Peyer's patch (tissue), 4 donors: Measurements from ENCODE around the gene KNOP1. TPM values are rescaled to one million over a fixed set of nuclear protein-coding genes. Genes with fewer than 3 reads are reported as not detected.
"Not testable (repeated sequence)": the region's sequence is repeated elsewhere in the genome, so short reads cannot be mapped to it uniquely, and the experiment has no call there.

Source experiments
- DNase-seq, 3 donors: peaks; one replicate each; pipeline ENCODE4 v3.0.0-alpha.2; 2017 to 2019
- H3K27ac ChIP-seq, 4 donors: fragments of 200-600 bp; sonication (generic); one replicate each; pipeline ENCODE4 v1.5.1; 2016 to 2019
- H3K27me3 ChIP-seq, 2 donors: fragments of 200-600 bp; sonication (generic); one replicate each; pipeline ENCODE4 v1.5.1; 2019
- H3K36me3 ChIP-seq, 3 donors: fragments of 200-600 bp; sonication (generic); one replicate each; pipeline ENCODE4 v1.5.1; 2016 to 2019
- H3K4me1 ChIP-seq, 4 donors: fragments of 200-600 bp; sonication (generic); one replicate each; pipeline ENCODE4 v1.5.1; 2016 to 2019
- H3K4me3 ChIP-seq, 4 donors: fragments of 200-600 bp; sonication (generic); 1 replicate in 3 of 4; 2 replicates in 1 of 4; pipeline ENCODE4 v1.5.1; 2016 to 2019; ENCODE audit warnings: mild to moderate bottlenecking in 1 of 4
- H3K9me3 ChIP-seq, 4 donors: fragments of 200-600 bp; sonication (generic); one replicate each; pipeline ENCODE4 v1.5.1; 2016 to 2019; ENCODE audit warnings: mild to moderate bottlenecking in 1 of 4
- POLR2A ChIP-seq, 2 donors: fragments of 450-650 bp; IDR thresholded peaks; one replicate each; pipeline ENCODE4 v1.5.1; 2017; ENCODE audit warnings: antibody characterized with exemption in 2 of 2, mild to moderate bottlenecking in 2 of 2, moderate library complexity in 2 of 2
- total RNA-seq, 4 donors: library from RNA; depleted of rRNA; stranded (reverse); fragments of >200 nt; gene quantifications; one replicate each; pipeline ENCODE4 v1.1.0, GENCODE V29; 2016
- TF ChIP-seq, protein P1 (sequence below), 6 experiments: fragments of 450-650 bp in 4 of 6; fragments of 200-600 bp in 2 of 6; sonication (generic) in 1 of 6; IDR thresholded peaks; one replicate each; pipeline ENCODE4 v1.5.1; 2017 to 2019; ENCODE audit warnings: antibody characterized with exemption in 6 of 6, mild to moderate bottlenecking in 3 of 6, moderate library complexity in 1 of 6

KNOP1 gene
- total RNA-seq, 4 donors from 2014 or later = 10.0 to 26.1 (median 19.9) TPM

DNA sequence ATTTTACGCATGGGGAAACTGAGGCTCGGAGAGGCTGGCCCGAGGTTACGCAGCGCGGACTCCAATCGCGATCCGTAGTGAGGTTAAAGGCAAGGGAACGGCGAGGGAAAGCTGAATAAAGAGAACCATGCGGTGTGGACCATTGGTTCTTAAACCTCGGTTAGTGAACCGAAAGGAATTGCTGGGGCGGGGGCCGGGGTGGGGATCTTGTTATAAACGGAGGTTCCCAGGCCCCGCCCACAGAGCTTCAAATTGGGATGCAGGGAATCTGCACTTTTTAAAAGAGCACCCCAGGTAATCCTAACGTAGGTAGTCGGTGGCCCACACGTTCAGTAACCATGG, 568 bp upstream of the KNOP1 start:
- DNase-seq = peak in 2 of 3 donors; percentile 29 to 55
- H3K9me3 ChIP-seq = no peaks in the 10 kb centered on the region
- H3K4me3 ChIP-seq = peak overlapping the region; percentile 75 to 96 (median 84)
- TF ChIP-seq, protein P1, sequence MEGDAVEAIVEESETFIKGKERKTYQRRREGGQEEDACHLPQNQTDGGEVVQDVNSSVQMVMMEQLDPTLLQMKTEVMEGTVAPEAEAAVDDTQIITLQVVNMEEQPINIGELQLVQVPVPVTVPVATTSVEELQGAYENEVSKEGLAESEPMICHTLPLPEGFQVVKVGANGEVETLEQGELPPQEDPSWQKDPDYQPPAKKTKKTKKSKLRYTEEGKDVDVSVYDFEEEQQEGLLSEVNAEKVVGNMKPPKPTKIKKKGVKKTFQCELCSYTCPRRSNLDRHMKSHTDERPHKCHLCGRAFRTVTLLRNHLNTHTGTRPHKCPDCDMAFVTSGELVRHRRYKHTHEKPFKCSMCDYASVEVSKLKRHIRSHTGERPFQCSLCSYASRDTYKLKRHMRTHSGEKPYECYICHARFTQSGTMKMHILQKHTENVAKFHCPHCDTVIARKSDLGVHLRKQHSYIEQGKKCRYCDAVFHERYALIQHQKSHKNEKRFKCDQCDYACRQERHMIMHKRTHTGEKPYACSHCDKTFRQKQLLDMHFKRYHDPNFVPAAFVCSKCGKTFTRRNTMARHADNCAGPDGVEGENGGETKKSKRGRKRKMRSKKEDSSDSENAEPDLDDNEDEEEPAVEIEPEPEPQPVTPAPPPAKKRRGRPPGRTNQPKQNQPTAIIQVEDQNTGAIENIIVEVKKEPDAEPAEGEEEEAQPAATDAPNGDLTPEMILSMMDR (IDR thresholded peaks at IDR 0.05) = no peak
- no peak for TF ChIP-seq POLR2A (IDR thresholded peaks at IDR 0.05)
- H3K4me1 ChIP-seq = peaks cover 0 to 25% (median 2%) of the 10 kb centered on the region in 4 donors
- peak overlapping the region; percentile 14 to 86 (median 78) for H3K27ac ChIP-seq
- no peaks in the 10 kb centered on the region for H3K27me3 ChIP-seq
- peaks cover 0 to 10% (median 0%) of the 10 kb centered on the region in 3 donors for H3K36me3 ChIP-seq

DNA sequence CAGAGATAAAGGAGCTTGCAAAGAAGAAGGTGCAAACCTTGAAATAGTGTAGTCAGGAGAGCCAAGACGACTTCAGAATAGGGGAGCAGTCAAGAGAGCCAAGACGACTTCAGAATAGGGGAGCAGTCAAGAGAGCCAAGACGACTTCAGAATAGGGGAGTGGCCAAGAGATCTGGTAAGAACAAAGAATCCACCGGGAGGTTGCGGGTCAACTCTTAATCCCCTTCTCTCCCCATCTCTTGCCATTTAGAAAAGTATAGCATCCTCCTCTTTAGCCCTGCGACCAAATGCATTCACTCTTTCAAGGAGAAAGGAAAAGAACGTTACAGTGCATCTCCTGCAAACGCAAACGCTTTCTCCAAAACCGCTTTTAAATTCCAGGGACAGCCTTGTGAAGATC, 713 bp downstream of the KNOP1 start:
- Histone ChIP-seq H3K27me3 (no peaks in the 10 kb centered on the region), H3K36me3 (peaks cover 0 to 21% (median 0%) of the 10 kb centered on the region in 3 donors), H3K9me3 (no peaks in the 10 kb centered on the region), H3K27ac (peak overlapping the region; percentile 73 to 86 (median 78)), H3K4me3 (peak overlapping the region; percentile 75 to 96 (median 84)), H3K4me1 (peaks cover 0 to 25% (median 2%) of the 10 kb centered on the region in 4 donors)
- no peak for DNase-seq
- no peak for TF ChIP-seq POLR2A (IDR thresholded peaks at IDR 0.05)
- TF ChIP-seq, protein P1 (IDR thresholded peaks at IDR 0.05) = no peak

DNA sequence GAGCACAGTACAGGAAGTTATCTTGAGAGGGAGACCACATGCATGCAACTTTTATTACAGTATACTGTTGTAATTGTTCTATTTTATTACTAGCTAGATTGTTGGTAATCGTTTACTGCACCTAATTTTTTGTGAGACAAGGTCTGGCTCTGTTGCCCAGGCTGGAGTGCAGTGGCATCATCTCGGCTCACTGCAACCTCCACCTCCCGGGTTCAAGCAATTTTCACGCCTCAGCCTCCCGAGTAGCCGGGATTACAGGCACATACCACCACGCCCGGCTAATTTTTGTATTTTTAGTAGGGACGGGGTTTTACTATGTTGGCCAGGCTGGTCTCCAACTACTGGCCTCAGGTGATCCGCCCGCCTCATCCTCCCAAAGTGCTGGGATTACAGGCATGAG, 1.3 kb downstream of the KNOP1 start:
- DNase-seq, H3K9me3 ChIP-seq: not testable (repeated sequence)
- peaks cover 0 to 25% (median 2%) of the 10 kb centered on the region in 4 donors for H3K4me1 ChIP-seq

DNA sequence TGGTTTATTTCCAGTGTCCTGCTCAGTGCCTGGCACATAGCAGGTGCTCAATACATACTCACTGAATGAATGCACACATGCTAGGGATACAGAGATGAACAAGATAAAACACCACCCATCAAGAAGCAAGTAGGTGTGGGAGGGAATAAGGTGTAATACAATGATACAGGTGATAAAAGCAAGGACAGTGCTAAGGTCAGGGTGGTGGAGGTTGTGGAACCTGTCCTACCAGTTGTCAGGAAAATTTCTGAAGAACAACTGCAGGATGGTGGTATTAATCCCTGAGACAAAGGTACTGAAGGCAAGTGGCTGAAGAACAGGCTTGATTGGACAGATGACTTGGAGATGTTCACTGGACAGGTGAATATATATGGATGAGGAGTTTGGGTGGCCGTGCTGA, 1.8 kb downstream of the KNOP1 start:
- Histone ChIP-seq H3K36me3 (peaks cover 0 to 28% (median 0%) of the 10 kb centered on the region in 3 donors), H3K27me3 (no peaks in the 10 kb centered on the region), H3K4me1 (peaks cover 0 to 25% (median 2%) of the 10 kb centered on the region in 4 donors), H3K27ac (peak overlapping the region in 2 of 4 donors; percentile 44 to 65), H3K4me3 (peak overlapping the region in 2 of 4 donors; percentile 87 to 96), H3K9me3 (no peaks in the 10 kb centered on the region)
- no peak for TF ChIP-seq POLR2A (IDR thresholded peaks at IDR 0.05)
- TF ChIP-seq, protein P1 (IDR thresholded peaks at IDR 0.05) = no peak
- DNase-seq = no peak

More for the DNA sequence above, 1.3 kb downstream of the KNOP1 start:
- Histone ChIP-seq H3K27ac (peak overlapping the region in 3 of 4 donors; percentile 44 to 73 (median 65)), H3K36me3 (peaks cover 0 to 27% (median 0%) of the 10 kb centered on the region in 3 donors), H3K4me3 (peak overlapping the region in 3 of 4 donors; percentile 80 to 96 (median 87))
- H3K27me3 ChIP-seq = not testable (repeated sequence)

DNA sequence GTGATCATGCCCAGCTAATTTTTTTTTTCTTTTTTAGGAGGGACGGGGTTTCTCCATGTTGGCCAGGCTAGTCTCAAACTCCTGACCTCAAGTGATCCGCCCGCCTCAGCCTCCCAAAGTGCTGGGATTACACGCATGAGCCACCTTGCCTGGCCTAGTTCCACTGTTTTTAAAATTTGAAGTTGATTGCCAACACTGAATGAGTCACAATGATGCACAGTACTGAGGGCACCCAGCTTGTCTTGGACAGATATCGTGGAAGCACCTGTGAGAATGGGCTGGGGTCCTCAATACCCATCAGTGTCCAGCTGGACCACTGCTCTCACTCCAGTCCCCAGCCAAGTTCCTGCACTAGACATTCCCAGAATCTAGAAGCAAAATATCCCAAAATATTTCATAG, 2.5 kb downstream of the KNOP1 start:
- Histone ChIP-seq H3K27me3 (no peaks in the 10 kb centered on the region), H3K9me3 (no peaks in the 10 kb centered on the region), H3K4me3 (no peak overlapping the region), H3K36me3 (peaks cover 0 to 28% (median 0%) of the 10 kb centered on the region in 3 donors), H3K27ac (peak overlapping the region in 2 of 4 donors; percentile 44 to 65), H3K4me1 (peaks cover 0 to 25% (median 2%) of the 10 kb centered on the region in 4 donors)
- no peak for TF ChIP-seq POLR2A (IDR thresholded peaks at IDR 0.05)
- TF ChIP-seq, protein P1 (IDR thresholded peaks at IDR 0.05) = no peak
- DNase-seq = no peak

DNA sequence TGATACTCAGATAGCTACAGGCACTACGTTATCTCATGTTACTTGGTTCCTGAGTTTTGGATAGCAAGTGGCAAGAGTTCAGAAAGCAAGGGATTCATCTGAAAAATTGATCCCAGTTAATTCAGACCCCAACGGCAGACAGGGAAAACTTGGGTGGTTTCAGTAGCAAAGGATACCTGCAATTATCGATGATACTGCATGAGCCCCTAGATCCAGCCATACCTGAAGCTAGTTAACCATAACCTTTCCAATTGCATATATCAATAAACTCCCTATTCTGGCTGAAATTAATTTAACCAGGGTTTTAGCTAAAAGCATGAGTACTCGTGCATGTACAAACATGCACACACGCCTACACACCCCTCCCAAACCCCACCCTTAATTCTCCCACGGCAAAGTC, 4.3 kb downstream of the KNOP1 start:
- H3K4me1 ChIP-seq = peaks cover 0 to 19% (median under 1%) of the 10 kb centered on the region in 4 donors
- H3K9me3 ChIP-seq = no peaks in the 10 kb centered on the region
- H3K36me3 ChIP-seq = peaks cover 0 to 46% (median 0%) of the 10 kb centered on the region in 3 donors
- no peaks in the 10 kb centered on the region for H3K27me3 ChIP-seq
- TF ChIP-seq, protein P1 (IDR thresholded peaks at IDR 0.05) = no peak
- TF ChIP-seq POLR2A (IDR thresholded peaks at IDR 0.05) = no peak
- DNase-seq = no peak
- no peak overlapping the region for H3K27ac ChIP-seq
- no peak overlapping the region for H3K4me3 ChIP-seq
